Caco-2 (cell line): ENCODE results near the gene CXCR6. TPM values are rescaled to one million over a fixed set of nuclear protein-coding genes. Genes with fewer than 3 reads are reported as not detected.

Source experiments
- BruUV-seq: library from RNA; stranded (reverse); fragments of 400-500 nt; replicated peaks from 2 replicates; lab custom pipeline; 2021; lab: Mats Ljungman, UMichigan
- CTCF ChIA-PET: fragments of 300-600 bp; sonication (Branson Sonifier 250); formaldehyde crosslinking; loops from one replicate; lab custom pipeline; 2022; ENCODE audit warnings: antibody characterized with exemption; lab: Charles Lee
- POLR2A ChIA-PET: fragments of 300-600 bp; sonication (Branson Sonifier 250); formaldehyde crosslinking; loops from one replicate; lab custom pipeline; 2022; ENCODE audit warnings: antibody characterized with exemption; lab: Charles Lee
- DNase-seq, 2 experiments: peaks; one replicate each; pipeline versions ENCODE4 v3.0.0 to v3.0.0-alpha.2; 2020 to 2022
- H3K27me3 ChIP-seq: replicated peaks from 2 replicates; pipeline ENCODE4 v1.6.0; 2011; ENCODE audit warnings: low read length; ENCODE audit not compliant: control insufficient read depth, insufficient read depth
- H3K36me3 ChIP-seq: 2 replicates; pipeline ENCODE4 v1.5.1; 2011; ENCODE audit warnings: low read length; ENCODE audit not compliant: control insufficient read depth, insufficient read depth
- H3K4me1 ChIP-seq: fragments of 250-450 bp; sonication (Bioruptor Pico); 2 replicates; pipeline ENCODE4 v1.5.1; 2020; ENCODE audit warnings: mild to moderate bottlenecking
- H3K4me3 ChIP-seq: 2 replicates; pipeline ENCODE4 v1.5.1; 2011; ENCODE audit warnings: low read depth, mild to moderate bottlenecking, control low read depth, low read length
- H3K9me3 ChIP-seq: fragments of 250-450 bp; sonication (Bioruptor Pico); 2 replicates; pipeline ENCODE4 v1.5.1; 2020; ENCODE audit warnings: mild to moderate bottlenecking, moderate library complexity
- H3K27ac Mint-ChIP-seq: one replicate; pipeline ENCODE4 v1.8.0; 2022; ENCODE audit warnings: mixed read lengths; ENCODE audit not compliant: unreplicated experiment
- H3K27me3 Mint-ChIP-seq: one replicate; pipeline ENCODE4 v1.8.0; 2022; ENCODE audit warnings: mixed read lengths; ENCODE audit not compliant: insufficient read depth, unreplicated experiment
- H3K36me3 Mint-ChIP-seq: one replicate; pipeline ENCODE4 v1.8.0; 2022; ENCODE audit warnings: mild to moderate bottlenecking, mixed read lengths; ENCODE audit not compliant: insufficient read depth, unreplicated experiment
- H3K4me1 Mint-ChIP-seq: one replicate; pipeline ENCODE4 v1.8.0; 2022; ENCODE audit warnings: low read depth, mixed read lengths; ENCODE audit not compliant: unreplicated experiment
- H3K4me3 Mint-ChIP-seq: one replicate; pipeline ENCODE4 v1.8.0; 2022; ENCODE audit warnings: mild to moderate bottlenecking, moderate library complexity, mixed read lengths; ENCODE audit not compliant: unreplicated experiment
- H3K9me3 Mint-ChIP-seq: one replicate; pipeline ENCODE4 v1.8.0; 2022; ENCODE audit warnings: mixed read lengths; ENCODE audit not compliant: unreplicated experiment
- intact Hi-C: fragments of 100-400 bp; cut with micrococcal nuclease; formaldehyde crosslinking; loops from one replicate; pipeline ENCODE4 v1.10.0; 2022; ENCODE audit not compliant: unreplicated experiment
- total RNA-seq: library from RNA; stranded (reverse); gene quantifications from 2 replicates; pipeline ENCODE4 v1.2.3, GENCODE V29; 2022
- TF ChIP-seq, protein P1 (sequence below), 2 experiments: fragments of 200-600 bp in 1 of 2; IDR thresholded peaks; 1 replicate in 1 of 2; 2 replicates in 1 of 2; pipeline versions ENCODE4 v1.5.1 to v1.8.0; 2011 to 2022; ENCODE audit warnings: antibody characterized with exemption in 1 of 2, control low read depth in 1 of 2, inconsistent platforms in 1 of 2, low read depth in 1 of 2, low read length in 1 of 2, mild to moderate bottlenecking in 1 of 2, moderate library complexity in 1 of 2; ENCODE audit not compliant: insufficient read depth in 1 of 2, severe bottlenecking in 1 of 2, unreplicated experiment in 1 of 2

CXCR6 gene
- total RNA-seq, 1 experiment from 2014 or later, result not detected

DNA sequence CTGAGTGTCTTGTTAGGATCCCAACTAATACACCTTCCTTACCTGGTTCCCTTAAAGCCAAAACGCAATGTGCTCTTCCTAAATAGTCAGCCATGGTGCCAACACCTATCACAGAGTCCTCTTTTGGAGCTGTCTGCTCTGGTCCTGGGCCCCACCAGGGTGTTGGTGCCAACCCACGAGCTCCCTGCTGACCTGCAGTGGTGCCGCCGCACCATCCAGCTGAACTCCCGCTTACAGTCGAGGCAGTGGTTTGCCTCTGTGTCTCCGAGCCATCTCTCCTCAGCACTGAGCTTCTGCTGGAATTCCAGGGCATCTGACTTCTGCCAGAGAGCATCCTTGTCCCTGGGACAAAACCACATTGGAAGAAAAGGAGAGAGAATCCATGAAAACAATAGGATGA lies 15.9 kb downstream of the CXCR6 start:
- no peak overlapping the region for H3K27ac Mint-ChIP-seq
- no peaks in the 10 kb centered on the region for H3K4me1 Mint-ChIP-seq
- DNase-seq, result no peak
- Histone ChIP-seq H3K4me1 (no peaks in the 10 kb centered on the region), H3K9me3 (no peaks in the 10 kb centered on the region), H3K4me3 (no peak overlapping the region), H3K27me3 (no peaks in the 10 kb centered on the region), H3K36me3 (peaks cover 5% of the 10 kb centered on the region)
- ChIA-PET CTCF (no interaction called here), POLR2A (no interaction called here)
- no peaks in the 10 kb centered on the region for H3K9me3 Mint-ChIP-seq
- H3K27me3 Mint-ChIP-seq, result no peaks in the 10 kb centered on the region
- no peak overlapping the region for H3K4me3 Mint-ChIP-seq
- no TSS peak for BruUV-seq
- peaks cover 17% of the 10 kb centered on the region for H3K36me3 Mint-ChIP-seq
- intact Hi-C loops, result no loop called here
- TF ChIP-seq, protein P1, sequence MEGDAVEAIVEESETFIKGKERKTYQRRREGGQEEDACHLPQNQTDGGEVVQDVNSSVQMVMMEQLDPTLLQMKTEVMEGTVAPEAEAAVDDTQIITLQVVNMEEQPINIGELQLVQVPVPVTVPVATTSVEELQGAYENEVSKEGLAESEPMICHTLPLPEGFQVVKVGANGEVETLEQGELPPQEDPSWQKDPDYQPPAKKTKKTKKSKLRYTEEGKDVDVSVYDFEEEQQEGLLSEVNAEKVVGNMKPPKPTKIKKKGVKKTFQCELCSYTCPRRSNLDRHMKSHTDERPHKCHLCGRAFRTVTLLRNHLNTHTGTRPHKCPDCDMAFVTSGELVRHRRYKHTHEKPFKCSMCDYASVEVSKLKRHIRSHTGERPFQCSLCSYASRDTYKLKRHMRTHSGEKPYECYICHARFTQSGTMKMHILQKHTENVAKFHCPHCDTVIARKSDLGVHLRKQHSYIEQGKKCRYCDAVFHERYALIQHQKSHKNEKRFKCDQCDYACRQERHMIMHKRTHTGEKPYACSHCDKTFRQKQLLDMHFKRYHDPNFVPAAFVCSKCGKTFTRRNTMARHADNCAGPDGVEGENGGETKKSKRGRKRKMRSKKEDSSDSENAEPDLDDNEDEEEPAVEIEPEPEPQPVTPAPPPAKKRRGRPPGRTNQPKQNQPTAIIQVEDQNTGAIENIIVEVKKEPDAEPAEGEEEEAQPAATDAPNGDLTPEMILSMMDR (IDR thresholded peaks at IDR 0.05; ENCODE audit: insufficient read depth in 1 of 2, low read depth in 1 of 2, low read length in 1 of 2, severe bottlenecking in 1 of 2, unreplicated experiment in 1 of 2), result no peak

DNA sequence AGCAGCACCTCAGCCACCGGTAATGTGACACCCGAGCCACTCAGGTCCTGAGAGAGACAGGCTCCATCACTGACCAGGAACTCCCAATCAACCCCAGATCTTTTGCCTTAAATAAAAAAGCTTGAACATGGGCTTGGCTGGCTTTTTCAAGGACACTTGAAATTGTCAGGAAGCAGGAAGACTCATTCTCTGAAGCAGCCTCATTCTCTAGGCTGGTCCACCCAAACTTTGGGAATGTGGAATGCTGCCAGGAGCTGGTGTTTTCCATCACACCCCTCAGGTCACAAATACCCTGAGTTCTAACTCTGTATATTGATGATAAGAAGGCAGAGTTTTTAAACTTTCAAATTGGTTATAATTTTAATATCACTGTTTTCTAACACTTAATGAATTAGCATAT lies 17.0 kb downstream of the CXCR6 start:
- intact Hi-C loops, result no loop called here
- H3K4me1 ChIP-seq, result no peaks in the 10 kb centered on the region
- no peaks in the 10 kb centered on the region for H3K27me3 ChIP-seq
- BruUV-seq, result no TSS peak
- H3K36me3 ChIP-seq, result no peaks in the 10 kb centered on the region; the same call in 1 of the 2 replicates
- no peak overlapping the region for H3K4me3 Mint-ChIP-seq
- H3K9me3 Mint-ChIP-seq, result no peaks in the 10 kb centered on the region
- CTCF ChIA-PET, result no interaction called here
- no peak overlapping the region for H3K4me3 ChIP-seq
- no peak for DNase-seq
- no peaks in the 10 kb centered on the region for H3K27me3 Mint-ChIP-seq
- H3K36me3 Mint-ChIP-seq, result peaks cover 17% of the 10 kb centered on the region
- no peaks in the 10 kb centered on the region for H3K4me1 Mint-ChIP-seq
- POLR2A ChIA-PET, result no interaction called here
- TF ChIP-seq, protein P1 (IDR thresholded peaks at IDR 0.05; ENCODE audit: insufficient read depth in 1 of 2, low read depth in 1 of 2, low read length in 1 of 2, severe bottlenecking in 1 of 2, unreplicated experiment in 1 of 2), result no peak
- no peaks in the 10 kb centered on the region for H3K9me3 ChIP-seq
- H3K27ac Mint-ChIP-seq, result no peak overlapping the region

DNA sequence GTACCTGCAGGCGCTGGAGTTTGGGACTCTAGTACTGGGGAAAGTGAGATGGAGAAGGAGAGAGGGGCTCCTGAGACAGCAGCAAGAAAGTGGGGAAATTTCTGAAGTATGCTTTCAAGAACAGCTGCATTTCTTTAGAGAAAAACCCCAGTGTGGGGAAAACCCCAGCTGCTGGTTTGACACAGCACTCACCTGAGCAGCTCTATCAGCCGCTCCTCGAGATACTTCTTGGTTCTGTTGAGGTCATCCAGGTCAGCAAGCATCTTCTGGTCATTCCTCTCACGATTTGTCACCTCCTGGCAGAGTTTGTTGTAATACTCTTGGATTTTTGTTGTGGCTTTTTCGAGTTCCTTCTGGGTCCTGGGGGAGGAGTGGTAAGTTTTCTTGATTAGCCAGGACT lies 18.8 kb downstream of the CXCR6 start:
- TF ChIP-seq, protein P1 (IDR thresholded peaks at IDR 0.05; ENCODE audit: insufficient read depth in 1 of 2, low read depth in 1 of 2, low read length in 1 of 2, severe bottlenecking in 1 of 2, unreplicated experiment in 1 of 2), result no peak
- intact Hi-C loops, result no loop called here
- Histone ChIP-seq H3K4me3 (no peak overlapping the region), H3K27me3 (no peaks in the 10 kb centered on the region), H3K9me3 (no peaks in the 10 kb centered on the region), H3K36me3 (no peaks in the 10 kb centered on the region), H3K4me1 (no peaks in the 10 kb centered on the region)
- BruUV-seq, result no TSS peak
- Mint-ChIP-seq H3K4me3 (no peak overlapping the region), H3K27me3 (no peaks in the 10 kb centered on the region), H3K36me3 (peaks cover 21% of the 10 kb centered on the region), H3K27ac (no peak overlapping the region), H3K4me1 (no peaks in the 10 kb centered on the region), H3K9me3 (no peaks in the 10 kb centered on the region)
- ChIA-PET POLR2A (no interaction called here), CTCF (no interaction called here)
- no peak for DNase-seq
